HepG2 (cell line): Measurements from ENCODE around the gene GNG13. TPM values are rescaled to one million over a fixed set of nuclear protein-coding genes. Genes with fewer than 3 reads are reported as not detected.

Source experiments
- ATM ChIP-seq: fragments of 450-650 bp; IDR thresholded peaks from 2 replicates; pipeline ENCODE4 v1.7.1; 2017; ENCODE audit warnings: mild to moderate bottlenecking, borderline replicate concordance
- CCAR2 ChIP-seq: fragments of 200-400 bp; formaldehyde crosslinking; optimal IDR thresholded peaks from 2 replicates; pipeline ENCODE3; 2018; ENCODE audit warnings: low read depth, mild to moderate bottlenecking, low read length, moderate library complexity
- CENPX ChIP-seq: sonication (generic); formaldehyde crosslinking; IDR thresholded peaks from 2 replicates; pipeline ENCODE4 v1.9.0; 2021; ENCODE audit warnings: mild to moderate bottlenecking, missing genetic modification reagents, moderate library complexity
- ELF3 ChIP-seq: IDR thresholded peaks from 2 replicates; pipeline ENCODE4 v1.6.1; 2016; ENCODE audit warnings: missing genetic modification reagents, missing compliant biosample characterization
- FOXC1 ChIP-seq: sonication (generic); formaldehyde crosslinking; IDR thresholded peaks from 2 replicates; pipeline ENCODE4 v1.8.0; 2022; ENCODE audit warnings: mild to moderate bottlenecking, missing genetic modification reagents, borderline replicate concordance
- HOMEZ ChIP-seq: IDR thresholded peaks from 2 replicates; pipeline ENCODE4 v1.6.1; 2016; ENCODE audit warnings: low read depth
- REPIN1 ChIP-seq: sonication (generic); formaldehyde crosslinking; IDR thresholded peaks from 2 replicates; pipeline ENCODE4 v1.8.0; 2022; ENCODE audit warnings: missing genetic modification reagents, low read depth, mild to moderate bottlenecking, borderline replicate concordance
- SP4 ChIP-seq: sonication (generic); formaldehyde crosslinking; IDR thresholded peaks from 2 replicates; pipeline ENCODE4 v1.8.1; 2023; ENCODE audit warnings: mild to moderate bottlenecking, missing genetic modification reagents
- STAG1 ChIP-seq: sonication (generic); formaldehyde crosslinking; IDR thresholded peaks from 2 replicates; pipeline ENCODE4 v1.4.0; 2020; ENCODE audit warnings: missing genetic modification reagents
- TBL1XR1 ChIP-seq: fragments of 150-350 bp; IDR thresholded peaks from 2 replicates; pipeline ENCODE4 v1.6.1; 2014; ENCODE audit warnings: borderline replicate concordance, low read length; ENCODE audit not compliant: partially characterized antibody
- ZBTB40 ChIP-seq, 2 experiments: fragments of 450-650 bp in 1 of 2; sonication (generic) in 1 of 2; formaldehyde crosslinking in 1 of 2; IDR thresholded peaks; 2 replicates each; pipeline versions ENCODE4 v1.6.1 to v1.8.0; 2016 to 2022; ENCODE audit warnings: antibody characterized with exemption in 1 of 2, mild to moderate bottlenecking in 1 of 2, missing genetic modification reagents in 1 of 2
- ZFYVE20 ChIP-seq: sonication (generic); formaldehyde crosslinking; IDR thresholded peaks from 2 replicates; pipeline ENCODE4 v1.8.0; 2023; ENCODE audit warnings: low read depth, mild to moderate bottlenecking, moderate library complexity, missing genetic modification reagents, borderline replicate concordance
- ZNF569 ChIP-seq: sonication (generic); formaldehyde crosslinking; IDR thresholded peaks from 2 replicates; pipeline ENCODE4 v1.5.0; 2020; ENCODE audit warnings: mild to moderate bottlenecking, missing genetic modification reagents, moderate library complexity, borderline replicate concordance
- ZNF747 ChIP-seq: sonication (generic); formaldehyde crosslinking; IDR thresholded peaks from 2 replicates; pipeline ENCODE4 v1.8.1; 2023; ENCODE audit warnings: missing genetic modification reagents, mild to moderate bottlenecking, borderline replicate concordance
- ZNF768 ChIP-seq: sonication (generic); formaldehyde crosslinking; IDR thresholded peaks from 2 replicates; pipeline ENCODE4 v1.4.0; 2020; ENCODE audit warnings: missing genetic modification reagents
- ZNF780A ChIP-seq: sonication (generic); formaldehyde crosslinking; IDR thresholded peaks from 2 replicates; pipeline ENCODE4 v1.8.0; 2022; ENCODE audit warnings: mild to moderate bottlenecking, missing genetic modification reagents, moderate library complexity
- polyA plus RNA-seq, 8 experiments: library from polyadenylated mRNA; depleted of rRNA in 3 of 8; stranded (reverse) in 7 of 8; unstranded in 1 of 8; fragments of >200 nt; fragmentation: Illumina TruSeq in 4 of 8; extraction: Trizol in 4 of 8; gene quantifications; 2 replicates each; pipeline versions ENCODE4 v1.2.1 to v1.2.3, GENCODE V29; 2011 to 2016; ENCODE audit warnings: low read depth in 4 of 8, missing spikeins in 1 of 8, mixed read lengths in 1 of 8; ENCODE audit not compliant: insufficient read depth in 1 of 8
- total RNA-seq, 5 experiments: library from RNA; depleted of rRNA; stranded (reverse); fragments of >200 nt; fragmentation: Illumina TruSeq; extraction: Trizol; gene quantifications; 2 replicates each; pipeline ENCODE4 v1.2.3, GENCODE V29; 2016; ENCODE audit warnings: low read depth in 1 of 5

GNG13 gene
- total and polyA plus RNA-seq, 2 of the 13 experiments (the other 11 are each of a cell fraction or from before 2014, with no cell fraction given): not detected

GRCh38 chr16:794853-795466 is 5.6 kb downstream of the GNG13 start (continued):
- TF ChIP-seq ZBTB40 (IDR thresholded peaks at IDR 0.05) (no peak), ZBTB40 (CRISPR knock-in tag; IDR thresholded peaks at IDR 0.05) (no peak), ZNF768 (no peak), STAG1 (CRISPR knock-in tag) (no peak), ZNF780A (CRISPR knock-in tag) (no peak), SP4 (CRISPR knock-in tag) (no peak), CCAR2 (no peak), ATM (no peak), ELF3 (no peak), REPIN1 (CRISPR knock-in tag) (no peak), HOMEZ (CRISPR knock-in tag) (no peak), TBL1XR1 (no peak), ZFYVE20 (CRISPR knock-in tag) (no peak), FOXC1 (CRISPR knock-in tag) (no peak), ZNF747 (CRISPR knock-in tag) (no peak), CENPX (CRISPR knock-in tag) (no peak), ZNF569 (CRISPR knock-in tag) (no peak)
